Kidney (tissue), 14 donors: Measurements from ENCODE around the gene IGFBP5. TPM values are rescaled to one million over a fixed set of nuclear protein-coding genes. Genes with fewer than 3 reads are reported as not detected.

Experiments used
- DNase-seq, 5 donors: peaks; one replicate each; pipeline ENCODE4 v3.0.0-alpha.2; 2013 to 2020
- FAIRE-seq: peaks from 2 replicates; lab custom pipeline; 2012; peaks lifted over from hg19 to GRCh38; lab: Jason Lieb, UNC
- H3K27ac ChIP-seq, 2 donors: one replicate each; pipeline ENCODE4 v1.7.0; 2013; ENCODE audit warnings: low read depth in 2 of 2, low read length in 2 of 2, inconsistent platforms in 1 of 2
- H3K27me3 ChIP-seq: one replicate; pipeline ENCODE4 v1.7.1; 2013; ENCODE audit warnings: low read length, inconsistent platforms; ENCODE audit not compliant: control insufficient read depth, insufficient read depth
- H3K36me3 ChIP-seq, 3 donors: one replicate each; pipeline versions ENCODE4 v1.7.0 to v1.7.1; 2013; ENCODE audit warnings: low read length in 3 of 3, control low read depth in 1 of 3, inconsistent platforms in 1 of 3; ENCODE audit not compliant: insufficient read depth in 3 of 3, control insufficient read depth in 2 of 3
- H3K4me1 ChIP-seq, 3 donors: one replicate each; pipeline versions ENCODE4 v1.7.0 to v1.7.1; 2013; ENCODE audit warnings: low read length in 3 of 3, inconsistent platforms in 1 of 3, low read depth in 1 of 3; ENCODE audit not compliant: control insufficient read depth in 2 of 3, insufficient read depth in 2 of 3
- H3K4me3 ChIP-seq, 3 donors: one replicate each; pipeline versions ENCODE4 v1.7.0 to v1.8.1; 2013; ENCODE audit warnings: low read length in 3 of 3, control low read depth in 1 of 3, inconsistent platforms in 1 of 3
- H3K9ac ChIP-seq, 3 donors: one replicate each; pipeline versions ENCODE4 v1.7.0 to v1.7.1; 2013; ENCODE audit warnings: low read length in 3 of 3, control low read depth in 1 of 3, inconsistent platforms in 1 of 3
- H3K9me3 ChIP-seq, 3 donors: one replicate each; pipeline versions ENCODE4 v1.7.0 to v1.7.1; 2013; ENCODE audit warnings: low read length in 3 of 3, control low read depth in 1 of 3, inconsistent platforms in 1 of 3; ENCODE audit not compliant: control insufficient read depth in 2 of 3, insufficient read depth in 1 of 3
- CTCF ChIP-seq: IDR thresholded peaks from 3 replicates; pipeline ENCODE4 v1.5.1; 2012; ENCODE audit warnings: mild to moderate bottlenecking, moderate library complexity, borderline replicate concordance; ENCODE audit not compliant: insufficient read depth; ENCODE audit errors: extremely low read depth
- intact Hi-C: fragments of 100-400 bp; cut with DNase I; formaldehyde crosslinking; loops from one replicate; pipeline ENCODE4 v1.11.1; 2022
- polyA plus RNA-seq: library from polyadenylated mRNA; stranded (reverse); fragments of 350-450 nt; fragmentation: Illumina TruSeq; extraction: RNeasy Lipid Tissue Mini Kit (QIAGEN cat#74804); gene quantifications from one replicate; pipeline ENCODE4 v1.2.3, GENCODE V29; 2014; ENCODE audit warnings: low read depth, low replicate concordance; ENCODE audit not compliant: insufficient read depth
- total RNA-seq: library from RNA; stranded (reverse); fragmentation: NEBNext Ultra II Directional; extraction: Animal tissue kit (Norgen Biotek cat#: 25700); gene quantifications from one replicate; pipeline ENCODE4 v1.2.1, GENCODE V29; 2021
- donor health status: control.
- donor health status: control.
- donor health status: control.
- donor health status: control.
- donor health status: control.
- donor health status: DM: yes; HTN: yes; CAD: no.
- donor health status: Normal renal cell carcinoma (clear cell type).

IGFBP5 gene
- total and polyA plus RNA-seq, 2 donors from 2014 or later = 362 to 572 TPM

GRCh38 chr2:216727346-216728122 is 32.2 kb upstream of the IGFBP5 start:
- Histone ChIP-seq H3K9me3 (no peaks in the 10 kb centered on the region), H3K36me3 (no peaks in the 10 kb centered on the region), H3K4me1 (no peaks in the 10 kb centered on the region), H3K4me3 (no peak overlapping the region), H3K27ac (no peak overlapping the region), H3K27me3 (no peaks in the 10 kb centered on the region), H3K9ac (no peak overlapping the region)
- TF ChIP-seq CTCF = no peak
- DNase-seq (no peak), FAIRE-seq (no peak)
- intact Hi-C loops = no loop called here

- DNase-seq = no peak
- Histone ChIP-seq H3K4me1 (no peaks in the 10 kb centered on the region), H3K36me3 (no peaks in the 10 kb centered on the region), H3K27me3 (no peaks in the 10 kb centered on the region), H3K27ac (no peak overlapping the region), H3K9ac (no peak overlapping the region), H3K4me3 (no peak overlapping the region), H3K9me3 (no peaks in the 10 kb centered on the region)
- intact Hi-C loops = no loop called here
- no peak for FAIRE-seq
- TF ChIP-seq CTCF = no peak
Observed at GRCh38 chr2:216724190-216724589, 28.8 kb upstream of the IGFBP5 start.

GRCh38 chr2:216721141-216721540 is 25.8 kb upstream of the IGFBP5 start:
- H3K4me1 ChIP-seq = no peaks in the 10 kb centered on the region
- DNase-seq = no peak
- H3K4me3 ChIP-seq = no peak overlapping the region
- H3K27me3 ChIP-seq = no peaks in the 10 kb centered on the region
- H3K27ac ChIP-seq = no peak overlapping the region
- no peak overlapping the region for H3K9ac ChIP-seq
- no peak for TF ChIP-seq CTCF
- no peaks in the 10 kb centered on the region for H3K9me3 ChIP-seq
- no peaks in the 10 kb centered on the region for H3K36me3 ChIP-seq
- no peak for FAIRE-seq
- intact Hi-C loops = no loop called here
